ENCODE measurements around the gene ATP1B4.

ATP1B4 gene

DNA sequence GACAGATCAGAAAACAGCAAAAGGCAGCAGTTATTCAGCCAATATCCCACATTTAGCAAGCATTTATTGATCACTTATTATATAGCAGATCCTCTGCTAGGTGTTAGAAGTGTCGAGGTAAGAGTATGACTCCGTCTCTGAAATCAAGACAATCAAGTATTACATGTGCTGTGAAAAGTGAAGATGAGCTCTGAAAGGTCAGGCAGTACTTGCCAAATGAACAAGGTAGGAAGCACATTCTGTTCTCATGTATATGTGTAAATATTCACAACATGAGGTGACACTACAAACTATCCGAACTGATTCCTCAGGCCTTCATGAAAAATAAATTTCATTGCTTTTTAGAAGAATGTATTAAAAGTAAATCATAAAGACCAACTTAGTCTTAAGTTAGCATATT lies 15.3 kb downstream of the ATP1B4 start:
- DNase-seq (ENCODE audit: low read depth) = no peak

DNA sequence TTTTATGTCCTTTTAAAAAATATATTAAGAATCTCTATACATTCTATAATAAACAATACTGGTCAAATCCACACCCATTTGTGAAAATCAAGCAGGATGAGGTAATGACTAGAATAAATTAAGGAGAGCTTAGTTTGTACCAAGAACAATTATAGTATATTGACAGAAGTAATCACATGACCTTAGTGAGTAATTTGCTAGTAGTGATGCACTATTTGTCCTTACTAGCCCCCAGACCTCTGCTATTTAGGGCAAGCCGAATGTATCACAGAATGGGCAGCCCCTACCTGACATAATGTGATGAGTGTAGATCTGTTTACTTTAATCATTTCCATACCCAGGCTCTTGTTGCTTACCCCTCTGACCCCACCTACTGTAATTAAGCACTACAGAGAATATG lies 15.8 kb downstream of the ATP1B4 start:
- DNase-seq (ENCODE audit: low read depth) = no peak

DNA sequence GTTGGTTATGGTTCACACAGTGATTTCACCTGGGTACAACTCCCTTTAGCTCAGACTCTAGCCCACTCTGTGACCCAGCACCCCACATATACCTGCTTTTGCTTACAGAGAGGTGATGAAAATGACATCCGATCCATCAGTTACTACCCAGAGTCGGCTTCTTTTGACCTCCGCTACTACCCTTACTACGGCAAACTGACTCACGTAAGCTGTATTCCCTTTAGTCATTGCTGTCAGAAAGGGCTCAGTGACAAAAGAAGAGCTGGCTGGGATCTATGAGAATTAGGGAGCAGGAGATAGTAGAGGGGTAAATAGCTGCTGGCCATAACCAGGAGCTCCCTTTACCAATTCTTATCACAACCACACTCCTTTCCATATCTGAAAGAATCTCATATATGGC lies 16.7 kb downstream of the ATP1B4 start:
- no peak for DNase-seq (ENCODE audit: low read depth)

GRCh38 chrX:120379937-120380681 lies 18.2 kb downstream of the ATP1B4 start:
- DNase-seq (ENCODE audit: low read depth) = no peak

GRCh38 chrX:120380699-120381098 lies 18.8 kb downstream of the ATP1B4 start:
- DNase-seq (ENCODE audit: low read depth) = no peak

- DNase-seq (ENCODE audit: low read depth) = no peak
Observed at GRCh38 chrX:120401301-120401700, 39.4 kb downstream of the ATP1B4 start.

DNA sequence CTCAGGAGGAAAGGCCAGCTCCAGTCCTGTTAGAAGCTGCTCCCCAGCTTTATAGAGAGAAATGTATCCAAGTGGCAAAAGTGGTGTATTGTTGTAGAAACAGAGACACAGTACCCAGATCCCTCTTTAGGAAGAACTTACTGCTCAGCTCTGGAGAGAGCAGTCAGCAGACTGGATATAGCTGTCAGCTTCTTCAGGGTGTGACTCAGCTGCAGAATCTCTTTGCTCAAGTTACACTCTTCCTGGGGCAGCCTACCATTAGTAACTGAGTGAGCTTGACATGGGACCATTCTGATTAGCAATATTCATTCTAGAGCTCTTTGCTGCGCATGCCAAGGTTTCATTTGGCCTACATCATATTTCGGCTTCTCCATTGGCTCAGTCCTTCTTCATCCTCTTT lies 40.5 kb downstream of the ATP1B4 start:
- DNase-seq (ENCODE audit: low read depth) = no peak

- DNase-seq (ENCODE audit: low read depth) = no peak
Observed at GRCh38 chrX:120406638-120407037, 44.7 kb downstream of the ATP1B4 start.

DNA sequence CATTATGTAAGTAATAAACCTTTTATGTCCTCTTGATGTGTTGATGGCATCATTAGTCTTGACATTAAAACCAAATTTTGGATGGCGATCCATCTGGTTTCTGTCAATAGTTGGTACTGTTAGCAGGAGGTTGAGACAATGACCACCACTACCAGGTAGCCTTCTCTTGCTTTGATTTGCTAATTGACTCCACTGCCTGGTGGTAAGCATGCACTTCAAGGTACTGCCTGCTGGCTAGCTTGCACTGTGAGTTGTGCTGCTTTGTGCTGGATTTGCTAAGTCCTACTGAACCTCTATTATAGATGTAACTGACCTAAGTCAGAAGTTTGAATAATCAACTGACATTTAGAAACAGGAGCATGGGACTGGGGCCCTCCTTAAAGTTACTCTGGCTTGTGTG lies 46.3 kb downstream of the ATP1B4 start:
- no peak for DNase-seq (ENCODE audit: low read depth)

DNA sequence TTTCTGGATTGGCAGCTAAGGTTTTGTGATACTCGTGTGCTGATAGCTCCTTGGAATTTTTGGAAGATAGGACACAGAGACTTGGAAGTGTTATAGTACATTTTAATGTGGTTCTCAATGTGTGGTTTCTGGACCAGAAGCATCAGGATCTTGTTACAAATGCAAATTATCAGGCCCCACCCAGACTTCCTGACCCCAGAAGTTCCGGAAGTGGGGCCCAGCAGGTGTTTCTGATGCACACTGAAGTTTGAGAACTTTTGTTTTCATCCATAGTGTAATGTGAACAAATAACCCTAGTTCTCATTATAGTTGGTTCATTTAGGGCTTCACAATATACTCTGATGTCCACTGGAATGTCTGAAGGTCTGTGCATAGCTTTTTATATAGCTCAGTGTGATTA lies 57.6 kb downstream of the ATP1B4 start:
- no peak for DNase-seq (ENCODE audit: low read depth)

GRCh38 chrX:120426599-120426998 lies 64.7 kb downstream of the ATP1B4 start:
- DNase-seq (ENCODE audit: low read depth) = no peak

GRCh38 chrX:120428309-120428708 lies 66.4 kb downstream of the ATP1B4 start:
- no peak for DNase-seq (ENCODE audit: low read depth)

DNA sequence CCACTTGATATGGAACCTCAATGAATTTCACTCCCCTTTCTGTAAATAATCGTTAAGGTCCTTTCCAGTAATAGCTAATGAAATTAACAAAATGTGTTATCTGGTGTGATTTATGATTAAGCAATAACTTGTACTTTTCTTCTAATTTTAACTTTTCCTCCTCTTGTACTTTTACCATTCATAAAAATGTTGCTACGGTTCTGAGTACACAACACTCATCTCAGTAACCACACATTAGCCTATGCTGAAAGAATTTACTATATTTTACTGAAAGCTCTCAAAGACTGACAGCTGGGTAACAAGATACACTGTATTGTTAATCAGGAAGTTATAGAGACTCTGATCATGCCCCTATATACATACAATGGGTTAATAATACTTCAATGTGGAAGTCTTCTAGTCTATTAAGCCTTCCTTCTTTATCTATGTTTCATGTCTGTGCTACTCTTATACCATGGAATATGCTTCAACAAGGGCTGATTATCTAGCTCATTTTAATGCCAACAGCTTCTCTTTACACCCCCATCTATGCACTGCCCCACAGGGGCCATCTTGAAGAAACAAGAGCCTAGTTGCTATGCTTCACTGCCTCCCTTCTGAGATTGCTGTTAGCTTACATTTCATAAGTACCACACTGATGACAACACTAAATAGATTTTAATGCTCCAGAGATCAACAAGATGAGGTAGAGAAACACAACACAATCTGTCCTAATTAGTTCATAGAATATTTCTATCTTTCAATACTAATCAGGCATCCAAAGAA lies 68.1 kb downstream of the ATP1B4 start:
- DNase-seq (ENCODE audit: low read depth) = no peak

All from stimulated activated CD8-positive, alpha-beta memory T cell treated with anti-CD3 and anti-CD28 coated beads, Interleukin-12 subunit alpha, Interleukin-12 subunit beta, amount 100 ng/mL, for 4 hours (primary cell).